T-helper 9 cell (primary cell): ENCODE measurements around the gene FBXO42.
A peak's percentile ranks its signal among the peaks of the same experiment; 100 is the strongest.
"Not testable (repeated sequence)": the region's sequence is repeated elsewhere in the genome, so short reads cannot be mapped to it uniquely, and the experiment has no call there.

Experiments used
- DNase-seq: peaks from one replicate; pipeline ENCODE4 v3.0.0-alpha.2; 2020

FBXO42 gene

GRCh38 chr1:16371725-16372124 is 19.4 kb upstream of the FBXO42 start:
- no peak for DNase-seq

- no peak for DNase-seq
These were observed 17.5 kb upstream of the FBXO42 start for GRCh38 chr1:16369821-16370220.

GRCh38 chr1:16367968-16368890 is 15.9 kb upstream of the FBXO42 start:
- DNase-seq: no peak

GRCh38 chr1:16367258-16367967 is 15.1 kb upstream of the FBXO42 start:
- peak; percentile 70 for DNase-seq

GRCh38 chr1:16366722-16367257 is 14.5 kb upstream of the FBXO42 start, which contains the start of gene SZRD1:
TSS of gene SZRD1 (plus strand) at chr1:16367242. CDS start at chr1:16367258, 16 bp downstream.
- DNase-seq: peak; percentile 89

- DNase-seq: not testable (repeated sequence)
These were observed 12.8 kb upstream of the FBXO42 start for GRCh38 chr1:16365146-16365498.

- no peak for DNase-seq
These were observed 4.6 kb upstream of the FBXO42 start for GRCh38 chr1:16356867-16357266.

- DNase-seq: no peak
These were observed 2.3 kb upstream of the FBXO42 start for GRCh38 chr1:16354619-16355018.

- DNase-seq: no peak
These were observed 709 bp upstream of the FBXO42 start for GRCh38 chr1:16352842-16353535.

GRCh38 chr1:16351456-16351993 is 755 bp downstream of the FBXO42 start:
- no peak for DNase-seq

GRCh38 chr1:16349847-16350406 is 2.4 kb downstream of the FBXO42 start:
- DNase-seq: no peak

GRCh38 chr1:16348414-16349182 is 3.7 kb downstream of the FBXO42 start:
- no peak for DNase-seq

- DNase-seq: not testable (repeated sequence)
These were observed 9.0 kb downstream of the FBXO42 start for GRCh38 chr1:16343276-16343675.

- DNase-seq: no peak
These were observed 9.8 kb downstream of the FBXO42 start for GRCh38 chr1:16342331-16343062.

GRCh38 chr1:16340673-16341072 is 11.6 kb downstream of the FBXO42 start:
- DNase-seq: no peak

GRCh38 chr1:16338961-16339360 is 13.3 kb downstream of the FBXO42 start:
- no peak for DNase-seq

- no peak for DNase-seq
These were observed 17.5 kb downstream of the FBXO42 start for GRCh38 chr1:16334655-16335340.

- DNase-seq: no peak
These were observed 25.4 kb downstream of the FBXO42 start for GRCh38 chr1:16326833-16327404.

- DNase-seq: no peak
These were observed 27.8 kb downstream of the FBXO42 start for GRCh38 chr1:16324456-16324890.
